ENCODE measurements around the gene ACTRT2. TPM values are rescaled to one million over a fixed set of nuclear protein-coding genes. Genes with fewer than 3 reads are reported as not detected.

ACTRT2 gene
- total RNA-seq, 1 donor from 2014 or later, result not detected

DNA sequence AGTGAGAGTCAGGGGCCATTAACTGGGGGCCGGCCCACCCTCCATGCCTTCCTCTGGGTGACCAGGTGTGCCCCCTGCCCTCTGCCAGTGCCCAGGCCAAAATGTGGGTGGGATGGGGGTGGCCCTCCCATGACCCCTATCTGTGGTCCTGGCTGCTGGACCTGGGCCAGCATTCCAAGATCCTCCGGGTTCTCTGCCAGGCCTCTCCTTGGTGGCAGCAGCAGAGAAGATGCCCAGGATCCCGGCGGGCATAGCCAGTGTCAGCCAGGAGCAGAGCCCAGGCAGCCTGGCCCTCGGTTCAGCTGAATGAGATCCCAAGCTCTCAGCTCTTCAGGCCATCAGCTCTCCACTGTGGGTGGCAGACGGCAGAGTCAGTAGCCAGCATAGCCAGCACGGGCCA is 31.3 kb upstream of the ACTRT2 start:
- TF ChIP-seq CTCF (IDR thresholded peaks at IDR 0.05; ENCODE audit: insufficient read depth, low read length, poor library complexity, severe bottlenecking), result no peak
- no peaks in the 10 kb centered on the region for H3K27me3 ChIP-seq (ENCODE audit: control insufficient read depth, insufficient read depth, low read length)
- H3K4me3 ChIP-seq (ENCODE audit: low read depth, low read length), result no peak overlapping the region
- H3K36me3 ChIP-seq (ENCODE audit: control insufficient read depth, insufficient read depth, low read length), result no peaks in the 10 kb centered on the region
- no peak for DNase-seq (ENCODE audit: low read depth)

- Histone ChIP-seq H3K4me3 (ENCODE audit: low read depth, low read length) (no peak overlapping the region), H3K27me3 (ENCODE audit: control insufficient read depth, insufficient read depth, low read length) (no peaks in the 10 kb centered on the region), H3K36me3 (ENCODE audit: control insufficient read depth, insufficient read depth, low read length) (no peaks in the 10 kb centered on the region)
- no peak for TF ChIP-seq CTCF (IDR thresholded peaks at IDR 0.05; ENCODE audit: insufficient read depth, low read length, poor library complexity, severe bottlenecking)
- DNase-seq (ENCODE audit: low read depth), result no peak
These were observed 30.7 kb upstream of the ACTRT2 start for GRCh38 chr1:2990376-2991115.

- H3K36me3 ChIP-seq (ENCODE audit: control insufficient read depth, insufficient read depth, low read length), result no peaks in the 10 kb centered on the region
- no peak overlapping the region for H3K4me3 ChIP-seq (ENCODE audit: low read depth, low read length)
- H3K27me3 ChIP-seq (ENCODE audit: control insufficient read depth, insufficient read depth, low read length), result no peaks in the 10 kb centered on the region
- no peak for TF ChIP-seq CTCF (IDR thresholded peaks at IDR 0.05; ENCODE audit: insufficient read depth, low read length, poor library complexity, severe bottlenecking)
- no peak for DNase-seq (ENCODE audit: low read depth)
These were observed 29.3 kb upstream of the ACTRT2 start for GRCh38 chr1:2991753-2992495.

- no peak for DNase-seq (ENCODE audit: low read depth)
- Histone ChIP-seq H3K27me3 (ENCODE audit: control insufficient read depth, insufficient read depth, low read length) (no peaks in the 10 kb centered on the region), H3K36me3 (ENCODE audit: control insufficient read depth, insufficient read depth, low read length) (no peaks in the 10 kb centered on the region), H3K4me3 (ENCODE audit: low read depth, low read length) (no peak overlapping the region)
- TF ChIP-seq CTCF (IDR thresholded peaks at IDR 0.05; ENCODE audit: insufficient read depth, low read length, poor library complexity, severe bottlenecking), result no peak
These were observed 22.7 kb upstream of the ACTRT2 start for GRCh38 chr1:2998503-2999100.

DNA sequence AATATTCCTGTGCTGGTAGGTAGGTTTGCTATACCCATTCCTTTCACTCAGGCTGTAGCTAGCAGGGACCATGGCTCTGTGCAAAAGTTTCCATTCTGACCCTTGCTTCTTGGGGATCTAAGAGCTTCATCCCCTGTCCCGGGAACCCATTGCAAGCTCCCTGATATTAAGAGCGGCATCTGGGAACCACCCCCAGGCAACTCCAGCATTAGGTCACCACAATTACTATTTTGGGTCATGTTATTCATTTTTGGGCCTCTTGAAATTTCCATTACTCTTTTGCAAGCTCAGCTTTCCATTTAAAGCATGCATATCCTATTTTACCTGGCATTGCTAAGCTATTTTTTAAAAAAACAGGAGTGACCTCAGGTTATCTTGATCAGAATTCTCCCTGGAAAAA is 22.1 kb upstream of the ACTRT2 start:
- Histone ChIP-seq H3K36me3 (ENCODE audit: control insufficient read depth, insufficient read depth, low read length) (no peaks in the 10 kb centered on the region), H3K4me3 (ENCODE audit: low read depth, low read length) (no peak overlapping the region), H3K27me3 (ENCODE audit: control insufficient read depth, insufficient read depth, low read length) (no peaks in the 10 kb centered on the region)
- no peak for DNase-seq (ENCODE audit: low read depth)
- TF ChIP-seq CTCF (IDR thresholded peaks at IDR 0.05; ENCODE audit: insufficient read depth, low read length, poor library complexity, severe bottlenecking), result no peak

Data from kidney epithelial cell (primary cell).